NB4 (cell line): ENCODE results near the gene AMOTL2.

ENCODE experiments used
- CTCF ChIP-seq: IDR thresholded peaks from one replicate; pipeline ENCODE4 v1.5.1; 2012; ENCODE audit warnings: low read depth, low read length
- POLR2A ChIP-seq: IDR thresholded peaks from 2 replicates; pipeline ENCODE4 v1.6.1; 2011; ENCODE audit warnings: mild to moderate bottlenecking; ENCODE audit not compliant: insufficient read length; ENCODE audit errors: extremely low read depth

GRCh38 chr3:134373271-134374104 is 759 bp downstream of the AMOTL2 start:
- no peak for TF ChIP-seq POLR2A
- no peak for TF ChIP-seq CTCF
